Fibroblast of pulmonary artery (primary cell): ENCODE data around the gene PRR5L.
A peak's percentile ranks its signal among the peaks of the same experiment; 100 is the strongest.
"Not testable (repeated sequence)": the region's sequence is repeated elsewhere in the genome, so short reads cannot be mapped to it uniquely, and the experiment has no call there.

Experiments
- DNase-seq: peaks from one replicate; pipeline ENCODE4 v3.0.0-alpha.2; 2010; ENCODE audit warnings: low read depth
- H3K4me3 ChIP-seq: replicated peaks from 2 replicates; pipeline ENCODE4 v1.5.1; 2011; ENCODE audit warnings: low read depth, mild to moderate bottlenecking, control low read depth, low read length, moderate library complexity
- CTCF ChIP-seq: IDR thresholded peaks from 2 replicates; pipeline ENCODE4 v1.5.1; 2011; ENCODE audit warnings: mild to moderate bottlenecking, control low read depth, low read length, inconsistent platforms; ENCODE audit errors: missing control alignments

The PRR5L gene

GRCh38 chr11:36317992-36318391 is 21.9 kb downstream of the PRR5L start:
- H3K4me3 ChIP-seq, result no peak overlapping the region
- TF ChIP-seq CTCF, result no peak
- no peak for DNase-seq

GRCh38 chr11:36324956-36325355 is 28.9 kb downstream of the PRR5L start:
- not testable (repeated sequence) for H3K4me3 ChIP-seq, DNase-seq

GRCh38 chr11:36325403-36325802 is 29.3 kb downstream of the PRR5L start:
- DNase-seq, H3K4me3 ChIP-seq: not testable (repeated sequence)

GRCh38 chr11:36326524-36327419 is 30.7 kb downstream of the PRR5L start:
- TF ChIP-seq CTCF, result no peak
- H3K4me3 ChIP-seq, result no peak overlapping the region
- DNase-seq, result no peak

- H3K4me3 ChIP-seq, result no peak overlapping the region
- no peak for TF ChIP-seq CTCF
- DNase-seq, result no peak
Observed at GRCh38 chr11:36328966-36329673, 33.0 kb downstream of the PRR5L start.

- TF ChIP-seq CTCF, result no peak
- DNase-seq, result no peak
- H3K4me3 ChIP-seq, result no peak overlapping the region
Observed at GRCh38 chr11:36330411-36330810, 34.3 kb downstream of the PRR5L start.

- no peak for TF ChIP-seq CTCF
Observed at GRCh38 chr11:36333468-36333867, 37.4 kb downstream of the PRR5L start.

GRCh38 chr11:36333897-36334296 is 37.8 kb downstream of the PRR5L start:
- TF ChIP-seq CTCF, result no peak
- no peak overlapping the region for H3K4me3 ChIP-seq
- DNase-seq, result peak; percentile 62

More at GRCh38 chr11:36333468-36333867, 37.4 kb downstream of the PRR5L start:
- peak; percentile 50 for DNase-seq
- no peak overlapping the region for H3K4me3 ChIP-seq
